Left lung (tissue), 10 donors: ENCODE data around the gene ANKS1B. TPM values are rescaled to one million over a fixed set of nuclear protein-coding genes. Genes with fewer than 3 reads are reported as not detected.

ENCODE experiments used
- ATAC-seq: fragments of 200-7000 bp; cut with Tn5 transposase; one replicate; pipeline ENCODE4 v1.9.1; 2020; ENCODE audit warnings: moderate library complexity
- DNase-seq, 4 donors: peaks; one replicate each; pipeline ENCODE4 v3.0.0-alpha.2; 2013 to 2020
- H3K27ac ChIP-seq, 2 donors: fragments of 200-600 bp; sonication (generic) in 1 of 2; one replicate each; pipeline versions ENCODE4 v1.5.0 to v1.8.0; 2020 to 2021
- H3K27me3 ChIP-seq, 2 donors: fragments of 200-600 bp; sonication (generic) in 1 of 2; one replicate each; pipeline versions ENCODE4 v1.5.0 to v1.8.0; 2020 to 2021
- H3K36me3 ChIP-seq, 2 donors: fragments of 200-600 bp; sonication (generic) in 1 of 2; one replicate each; pipeline versions ENCODE4 v1.5.0 to v1.8.0; 2020 to 2021
- H3K4me1 ChIP-seq, 2 donors: fragments of 200-600 bp; one replicate each; pipeline ENCODE4 v1.8.0; 2021
- H3K4me3 ChIP-seq, 2 donors: fragments of 200-600 bp; sonication (generic) in 1 of 2; one replicate each; pipeline versions ENCODE4 v1.5.0 to v1.8.0; 2020 to 2021; ENCODE audit warnings: mild to moderate bottlenecking in 1 of 2
- H3K9me3 ChIP-seq, 2 donors: fragments of 200-600 bp; sonication (generic) in 1 of 2; one replicate each; pipeline versions ENCODE4 v1.5.0 to v1.8.0; 2020 to 2021
- intact Hi-C, 2 donors: fragments of 100-400 bp; cut with DNase I; formaldehyde crosslinking; loops; one replicate each; pipeline versions ENCODE4 v1.11.2 to v1.14.2; 2022
- polyA plus RNA-seq, 6 donors: library from polyadenylated mRNA; unstranded; fragments of 120-200 nt; gene quantifications; one replicate each; pipeline ENCODE4 v1.2.1, GENCODE V29; 2013; ENCODE audit not compliant: insufficient read length in 6 of 6
- total RNA-seq, 2 donors: library from RNA; stranded (reverse); fragmentation: NEBNext Ultra II Directional; extraction: Animal tissue kit (Norgen Biotek cat#: 25700); gene quantifications; one replicate each; pipeline ENCODE4 v1.2.1, GENCODE V29; 2021
- TF ChIP-seq, protein P1 (sequence below), 2 donors: fragments of 200-600 bp; sonication (generic) in 1 of 2; IDR thresholded peaks; one replicate each; pipeline versions ENCODE4 v1.5.0 to v1.8.0; 2021; ENCODE audit warnings: antibody characterized with exemption in 2 of 2
- donor health status: DM: no; HTN: yes; CAD: no.
- donor health status: DM: no; HTN: no; CAD: no.

Gene ANKS1B
- total and polyA plus RNA-seq, 8 donors: 4.9 to 31.8 (median 14.9) TPM

DNA sequence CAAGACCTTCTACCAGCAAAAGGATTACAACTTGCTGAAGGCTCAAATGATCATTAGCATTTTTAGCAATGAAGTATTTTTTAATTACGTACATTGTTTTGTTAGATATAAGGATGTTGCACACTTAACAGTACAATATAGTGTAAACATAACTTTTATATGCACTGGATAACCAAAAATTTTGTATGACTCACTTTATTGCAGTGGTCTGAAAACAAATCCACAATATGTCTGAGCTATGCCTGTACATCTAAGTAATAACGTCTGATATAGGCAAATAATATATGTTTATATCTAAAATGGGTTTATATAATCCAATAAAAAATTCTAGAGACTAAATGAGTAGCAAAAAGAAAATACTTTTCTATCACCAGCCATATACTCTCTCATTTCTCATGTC is 10.6 kb downstream of the ANKS1B start:
- ATAC-seq: no peak
- peaks cover 0 to 7% of the 10 kb centered on the region in 2 donors for H3K9me3 ChIP-seq
- no peak for DNase-seq
- H3K27me3 ChIP-seq: no peaks in the 10 kb centered on the region
- TF ChIP-seq, protein P1, sequence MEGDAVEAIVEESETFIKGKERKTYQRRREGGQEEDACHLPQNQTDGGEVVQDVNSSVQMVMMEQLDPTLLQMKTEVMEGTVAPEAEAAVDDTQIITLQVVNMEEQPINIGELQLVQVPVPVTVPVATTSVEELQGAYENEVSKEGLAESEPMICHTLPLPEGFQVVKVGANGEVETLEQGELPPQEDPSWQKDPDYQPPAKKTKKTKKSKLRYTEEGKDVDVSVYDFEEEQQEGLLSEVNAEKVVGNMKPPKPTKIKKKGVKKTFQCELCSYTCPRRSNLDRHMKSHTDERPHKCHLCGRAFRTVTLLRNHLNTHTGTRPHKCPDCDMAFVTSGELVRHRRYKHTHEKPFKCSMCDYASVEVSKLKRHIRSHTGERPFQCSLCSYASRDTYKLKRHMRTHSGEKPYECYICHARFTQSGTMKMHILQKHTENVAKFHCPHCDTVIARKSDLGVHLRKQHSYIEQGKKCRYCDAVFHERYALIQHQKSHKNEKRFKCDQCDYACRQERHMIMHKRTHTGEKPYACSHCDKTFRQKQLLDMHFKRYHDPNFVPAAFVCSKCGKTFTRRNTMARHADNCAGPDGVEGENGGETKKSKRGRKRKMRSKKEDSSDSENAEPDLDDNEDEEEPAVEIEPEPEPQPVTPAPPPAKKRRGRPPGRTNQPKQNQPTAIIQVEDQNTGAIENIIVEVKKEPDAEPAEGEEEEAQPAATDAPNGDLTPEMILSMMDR (IDR thresholded peaks at IDR 0.05): no peak
- no peak overlapping the region for H3K27ac ChIP-seq
- intact Hi-C loops: no loop called here
- no peaks in the 10 kb centered on the region for H3K36me3 ChIP-seq
- H3K4me1 ChIP-seq: no peaks in the 10 kb centered on the region
- H3K4me3 ChIP-seq: no peak overlapping the region

GRCh38 chr12:99966429-99966828 is 18.3 kb downstream of the ANKS1B start:
- no peaks in the 10 kb centered on the region for H3K4me1 ChIP-seq
- TF ChIP-seq, protein P1 (IDR thresholded peaks at IDR 0.05): no peak
- H3K27ac ChIP-seq: no peak overlapping the region
- no peak overlapping the region for H3K4me3 ChIP-seq
- no peaks in the 10 kb centered on the region for H3K36me3 ChIP-seq
- no peaks in the 10 kb centered on the region for H3K9me3 ChIP-seq
- DNase-seq (no peak), ATAC-seq (no peak)
- intact Hi-C loops: no loop called here
- no peaks in the 10 kb centered on the region for H3K27me3 ChIP-seq

DNA sequence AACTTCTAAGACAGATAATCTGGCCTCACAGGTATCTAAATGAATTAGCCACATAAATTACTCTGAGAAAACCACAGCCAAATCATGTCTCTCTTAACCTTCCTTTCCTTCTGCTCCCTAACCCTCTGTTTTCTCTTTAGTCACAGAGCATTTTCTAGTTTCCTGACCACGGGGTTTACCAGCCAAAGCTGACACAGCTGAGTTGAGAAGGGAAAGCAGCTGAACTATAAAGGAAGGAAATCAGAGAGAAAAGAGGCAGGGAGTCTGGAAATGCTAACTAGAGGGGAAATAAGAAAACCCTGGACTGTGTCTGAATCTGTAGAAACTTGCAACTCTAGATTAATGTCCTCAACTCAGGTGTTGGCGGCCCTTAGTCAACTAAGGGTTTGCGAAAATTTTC is 24.4 kb downstream of the ANKS1B start:
- no peaks in the 10 kb centered on the region for H3K9me3 ChIP-seq
- no peak overlapping the region for H3K27ac ChIP-seq
- H3K4me1 ChIP-seq: peaks cover 0 to 6% of the 10 kb centered on the region in 2 donors
- no peak for ATAC-seq
- no peak overlapping the region for H3K4me3 ChIP-seq
- H3K27me3 ChIP-seq: no peaks in the 10 kb centered on the region
- intact Hi-C loops: no loop called here
- TF ChIP-seq, protein P1 (IDR thresholded peaks at IDR 0.05): no peak
- DNase-seq: peak in 1 of 4 donors; percentile 10
- no peaks in the 10 kb centered on the region for H3K36me3 ChIP-seq

DNA sequence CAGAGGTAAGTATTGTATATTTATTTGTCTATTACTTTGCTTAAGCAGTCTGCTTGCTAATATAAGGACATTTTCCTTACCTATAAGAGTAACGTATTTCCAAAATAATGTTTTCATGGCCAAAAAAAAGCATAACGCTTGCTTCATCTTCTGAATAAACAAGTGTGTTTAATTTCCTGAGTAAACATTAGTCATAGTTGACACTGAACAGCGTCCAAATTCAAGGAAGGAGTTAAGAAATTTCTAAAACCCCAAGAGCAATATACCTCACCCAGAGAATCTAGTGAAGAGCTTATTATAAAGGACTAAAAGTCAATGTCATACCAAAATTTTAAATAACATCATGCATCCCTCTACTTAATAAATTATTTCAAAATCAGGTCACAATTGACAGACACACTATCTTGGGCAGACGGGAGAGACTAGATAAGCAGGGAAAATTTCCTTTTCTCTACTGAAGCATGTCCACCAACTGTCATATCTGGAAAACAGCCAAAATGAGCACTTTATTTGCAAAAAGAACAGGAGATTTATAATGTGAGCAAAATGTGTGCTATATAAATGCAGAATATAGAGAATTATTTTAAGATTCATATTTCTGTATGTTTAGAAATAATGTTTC is 25.1 kb downstream of the ANKS1B start:
- ATAC-seq: peak; percentile 75
- Histone ChIP-seq H3K27ac (no peak overlapping the region), H3K36me3 (no peaks in the 10 kb centered on the region), H3K9me3 (no peaks in the 10 kb centered on the region), H3K27me3 (no peaks in the 10 kb centered on the region), H3K4me1 (peaks cover 0 to 6% of the 10 kb centered on the region in 2 donors), H3K4me3 (no peak overlapping the region)
- intact Hi-C loops: no loop called here
- no peak for DNase-seq
- TF ChIP-seq, protein P1 (IDR thresholded peaks at IDR 0.05): no peak

DNA sequence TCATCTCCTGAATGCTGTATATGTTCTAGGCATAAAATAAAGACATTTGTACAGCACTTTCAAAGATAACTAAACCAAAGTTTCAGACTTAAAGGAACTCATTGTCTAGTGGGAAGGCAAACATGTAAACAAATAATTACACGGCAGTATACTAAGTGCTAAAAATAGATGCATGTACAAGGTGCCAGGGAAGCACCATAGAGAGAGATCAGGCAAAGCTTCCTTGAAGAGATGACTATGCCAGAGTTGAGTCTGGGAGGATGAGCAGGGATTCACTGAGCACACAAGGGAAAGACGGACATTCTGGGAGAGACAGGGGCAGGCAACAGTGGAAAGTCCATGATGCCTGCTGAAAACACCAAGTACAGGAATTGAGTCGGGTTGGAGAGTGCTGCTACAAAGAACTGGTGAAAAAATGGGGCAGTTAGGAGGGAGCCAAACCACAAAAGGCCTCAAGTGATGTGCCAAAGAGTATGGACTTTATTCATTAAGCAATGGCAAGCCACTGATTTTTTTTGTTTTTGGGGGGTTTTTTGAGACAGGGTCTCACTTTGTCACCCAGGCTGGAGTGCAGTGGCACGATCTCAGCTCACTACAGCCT is 26.8 kb downstream of the ANKS1B start:
- no peaks in the 10 kb centered on the region for H3K27me3 ChIP-seq
- intact Hi-C loops: no loop called here
- H3K27ac ChIP-seq: no peak overlapping the region
- H3K4me3 ChIP-seq: no peak overlapping the region
- no peaks in the 10 kb centered on the region for H3K36me3 ChIP-seq
- DNase-seq: no peak
- H3K4me1 ChIP-seq: peaks cover 0 to 6% of the 10 kb centered on the region in 2 donors
- no peaks in the 10 kb centered on the region for H3K9me3 ChIP-seq
- ATAC-seq: no peak
- TF ChIP-seq, protein P1 (IDR thresholded peaks at IDR 0.05): no peak
